ENCODE measurements around the gene ME1.
A peak's percentile ranks its signal among the peaks of the same experiment; 100 is the strongest.

Gene ME1

DNA sequence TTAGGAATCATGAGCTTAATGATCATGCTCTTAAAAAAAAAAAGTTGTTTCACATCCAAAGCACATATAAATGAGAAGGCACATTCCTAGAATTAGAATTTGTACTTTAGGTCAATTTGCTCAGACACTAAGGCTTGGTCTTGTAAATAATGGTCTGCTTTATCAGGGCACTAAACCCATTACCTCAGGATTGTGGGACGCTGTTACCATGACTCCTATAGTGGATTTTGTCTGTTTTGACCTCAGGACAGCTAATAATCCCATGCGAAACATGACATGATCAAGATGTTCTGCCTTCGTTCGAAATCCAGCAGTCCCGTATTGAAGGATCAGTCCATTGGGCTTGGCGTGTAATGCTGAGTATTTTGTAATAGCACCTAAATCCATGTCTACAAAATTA lies 240.2 kb downstream of the ME1 start:
- DNase-seq (ENCODE audit: low spot score): no peak

- DNase-seq (ENCODE audit: low spot score): no peak
These were observed 242.3 kb downstream of the ME1 start for GRCh38 chr6:83188501-83188900.

DNA sequence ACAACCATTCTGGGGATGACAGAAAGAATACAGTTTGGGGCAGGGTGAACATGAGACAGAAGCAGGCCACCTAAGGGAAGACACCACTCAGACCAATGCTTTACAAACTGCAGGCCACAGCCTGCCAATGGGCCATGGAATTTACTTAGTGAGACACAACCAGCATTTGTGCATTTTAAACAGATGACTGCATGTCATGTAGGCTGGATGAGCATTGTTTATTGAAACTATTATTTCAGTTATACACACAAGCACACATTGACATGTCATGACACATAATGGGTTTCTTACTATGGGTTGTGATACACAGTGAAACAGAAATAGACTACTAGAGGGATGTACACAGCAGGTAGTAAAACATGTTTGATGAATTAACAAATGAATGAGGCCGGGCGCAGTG lies 245.8 kb downstream of the ME1 start:
- DNase-seq (ENCODE audit: low spot score): no peak

DNA sequence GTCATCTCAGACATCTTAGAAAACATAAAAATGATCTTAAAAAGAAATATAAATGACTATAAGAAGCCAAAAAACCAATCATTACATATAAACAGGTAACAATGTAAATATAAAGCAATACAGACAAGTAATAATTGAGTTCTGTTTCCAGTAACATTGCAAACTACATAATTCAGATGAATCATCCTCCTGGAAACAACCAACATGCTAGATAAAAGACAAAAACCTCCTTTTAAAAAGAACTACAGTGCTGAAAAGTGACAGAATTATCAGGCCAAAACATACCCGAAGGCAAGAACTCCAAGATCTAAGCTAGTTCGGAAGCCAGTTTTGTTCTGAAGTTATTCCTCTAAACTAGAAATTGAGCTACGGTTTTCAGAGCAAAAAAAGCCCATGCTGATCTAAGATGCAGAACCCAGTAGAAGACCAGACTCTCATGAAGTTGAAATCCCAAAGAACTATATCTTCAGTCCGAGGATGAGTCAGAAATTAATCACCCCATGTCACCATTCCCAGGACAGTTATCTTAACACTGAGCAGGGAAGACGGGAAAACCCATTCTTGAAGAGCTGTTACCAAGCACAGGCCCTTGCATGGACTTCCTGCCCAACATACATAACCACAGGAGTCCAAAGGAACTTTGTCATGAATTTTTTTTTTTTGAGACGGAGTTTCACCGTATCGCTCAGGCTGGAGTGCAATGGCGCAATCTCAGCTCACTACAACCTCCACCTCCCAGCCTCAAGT lies 247.6 kb downstream of the ME1 start:
- DNase-seq (ENCODE audit: low spot score): no peak

- DNase-seq (ENCODE audit: low spot score): no peak
These were observed 248.7 kb downstream of the ME1 start for GRCh38 chr6:83182114-83182513.

- no peak for DNase-seq (ENCODE audit: low spot score)
These were observed 250.4 kb downstream of the ME1 start for GRCh38 chr6:83180426-83180950.

DNA sequence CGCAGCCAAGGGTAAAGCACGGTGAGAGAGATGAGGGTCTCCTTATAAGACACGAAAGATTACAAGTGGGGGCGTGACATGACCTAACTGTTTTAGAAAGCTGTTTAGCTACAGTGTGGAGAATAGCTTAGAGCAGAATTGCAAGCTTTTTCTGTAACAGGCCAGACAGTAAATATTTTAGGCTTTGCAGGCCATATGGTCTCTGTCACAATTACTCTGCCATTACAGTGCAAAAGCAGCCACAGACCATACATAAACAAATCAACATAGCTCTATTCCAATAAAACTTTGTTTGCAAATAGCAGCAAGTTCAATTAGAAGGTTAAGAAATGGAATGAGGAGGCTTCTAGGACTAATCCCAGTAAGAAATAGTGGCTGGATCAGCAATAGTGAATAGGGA lies 254.6 kb downstream of the ME1 start:
- DNase-seq (ENCODE audit: low spot score): no peak

DNA sequence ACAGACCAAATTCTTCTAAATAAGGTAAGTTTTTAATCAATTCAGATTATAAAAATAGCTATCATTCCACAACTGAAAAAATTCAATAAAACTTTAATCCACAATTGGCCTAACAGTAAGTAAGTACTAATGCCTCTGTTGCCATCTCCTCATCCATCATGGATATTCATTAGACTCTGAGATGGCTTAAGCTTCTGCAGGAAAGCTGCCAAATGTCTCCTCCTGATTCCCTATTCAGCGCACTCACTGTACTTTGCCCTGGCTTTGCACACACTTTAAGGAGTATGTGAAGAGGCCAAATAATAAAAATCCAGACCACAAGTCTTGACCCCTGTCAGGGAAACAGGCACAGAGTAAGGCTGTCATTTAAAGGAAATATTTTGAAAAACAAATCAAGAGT lies 261.3 kb downstream of the ME1 start:
- DNase-seq (ENCODE audit: low spot score): peak; percentile 67

GRCh38 chr6:83169106-83169505 lies 261.7 kb downstream of the ME1 start:
- DNase-seq (ENCODE audit: low spot score): peak; percentile 63

- no peak for DNase-seq (ENCODE audit: low spot score)
These were observed 262.3 kb downstream of the ME1 start for GRCh38 chr6:83168556-83168955.

DNA sequence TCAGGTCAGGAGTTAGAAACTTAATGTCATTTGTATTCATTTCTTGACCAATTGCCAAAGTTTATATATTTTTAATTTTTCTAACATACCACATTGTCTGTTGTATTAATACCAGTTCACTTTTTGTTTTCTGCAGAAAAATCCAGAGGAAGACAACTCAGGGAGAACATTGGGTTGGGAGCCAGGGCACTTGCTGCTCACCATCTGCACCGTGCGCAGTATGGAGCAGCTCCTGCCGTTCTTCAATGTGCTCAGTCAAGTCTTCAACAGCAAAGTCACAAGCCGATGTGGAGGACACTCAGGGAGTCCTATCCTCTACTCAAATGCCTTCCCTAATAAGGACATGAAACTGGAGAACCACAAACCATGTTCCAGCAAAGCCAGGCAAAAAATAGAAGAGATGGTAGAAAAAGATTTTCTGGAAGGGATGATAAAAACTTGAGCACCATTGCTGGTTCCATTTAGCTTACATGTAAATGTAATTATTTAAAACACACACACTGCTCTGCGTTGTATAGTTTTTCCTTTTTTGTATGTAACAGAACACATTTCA lies 263.0 kb downstream of the ME1 start:
- DNase-seq (ENCODE audit: low spot score): peak; percentile 90

Measured in cerebellar cortex (tissue), 1 donor.